AG09319 (cell line): ENCODE measurements around the gene MCUR1.

Source experiments
- DNase-seq: peaks from one replicate; pipeline ENCODE4 v3.0.0-alpha.2; 2010; ENCODE audit warnings: low read depth; ENCODE audit errors: extremely low read depth
- CTCF ChIP-seq: IDR thresholded peaks from 2 replicates; pipeline ENCODE4 v1.5.1; 2011; ENCODE audit warnings: low read depth, mild to moderate bottlenecking, inconsistent platforms, low read length, moderate library complexity

The MCUR1 gene

GRCh38 chr6:13762611-13763441, 51.5 kb downstream of the MCUR1 start:
- TF ChIP-seq CTCF = no peak
- DNase-seq = peak; percentile 88

- TF ChIP-seq CTCF = no peak
- DNase-seq = peak; percentile 87
These were observed 52.9 kb downstream of the MCUR1 start for GRCh38 chr6:13761361-13762036.

GRCh38 chr6:13760307-13761304, 53.8 kb downstream of the MCUR1 start:
- DNase-seq = peak; percentile 84
- no peak for TF ChIP-seq CTCF

- DNase-seq = no peak
- TF ChIP-seq CTCF = no peak
These were observed 55.3 kb downstream of the MCUR1 start for GRCh38 chr6:13759025-13759424.

GRCh38 chr6:13754644-13755043, 59.7 kb downstream of the MCUR1 start:
- no peak for TF ChIP-seq CTCF
- no peak for DNase-seq

- DNase-seq = no peak
- no peak for TF ChIP-seq CTCF
These were observed 70.6 kb downstream of the MCUR1 start for GRCh38 chr6:13743736-13744127.
